Muscle layer of colon (tissue), 2 donors: ENCODE measurements around the gene RGS7.

Source experiments
- H3K27ac ChIP-seq: one replicate; pipeline ENCODE4 v1.7.0; 2013; ENCODE audit warnings: low read depth, mild to moderate bottlenecking, low read length, moderate library complexity
- H3K27me3 ChIP-seq, 2 donors: one replicate each; pipeline ENCODE4 v1.7.0; 2013; ENCODE audit warnings: low read length in 2 of 2, mild to moderate bottlenecking in 2 of 2; ENCODE audit not compliant: insufficient read depth in 2 of 2, control insufficient read depth in 1 of 2
- H3K36me3 ChIP-seq: one replicate; pipeline ENCODE4 v1.7.0; 2013; ENCODE audit warnings: mild to moderate bottlenecking, low read length; ENCODE audit not compliant: insufficient read depth
- H3K4me1 ChIP-seq: one replicate; pipeline ENCODE4 v1.7.0; 2013; ENCODE audit warnings: mild to moderate bottlenecking, low read length; ENCODE audit not compliant: insufficient read depth
- H3K4me3 ChIP-seq, 2 donors: one replicate each; pipeline ENCODE4 v1.7.0; 2013; ENCODE audit warnings: low read length in 2 of 2, low read depth in 1 of 2, mild to moderate bottlenecking in 1 of 2, moderate library complexity in 1 of 2
- H3K9ac ChIP-seq: one replicate; pipeline ENCODE4 v1.7.0; 2013; ENCODE audit warnings: low read length
- H3K9me3 ChIP-seq: one replicate; pipeline ENCODE4 v1.7.0; 2013; ENCODE audit warnings: mild to moderate bottlenecking, low read length
- donor health status: abdominal sarcoma.
- donor health status: Adenocarcinoma of cecum.

Gene RGS7

GRCh38 chr1:240970253-240970652 is 386.8 kb downstream of the RGS7 start:
- H3K4me3 ChIP-seq: no peak overlapping the region
- H3K4me1 ChIP-seq: no peaks in the 10 kb centered on the region
- no peak overlapping the region for H3K27ac ChIP-seq
- no peaks in the 10 kb centered on the region for H3K27me3 ChIP-seq
- H3K36me3 ChIP-seq: no peaks in the 10 kb centered on the region
- H3K9me3 ChIP-seq: no peaks in the 10 kb centered on the region
- no peak overlapping the region for H3K9ac ChIP-seq

GRCh38 chr1:240968864-240969263 is 388.1 kb downstream of the RGS7 start:
- H3K9ac ChIP-seq: no peak overlapping the region
- no peaks in the 10 kb centered on the region for H3K4me1 ChIP-seq
- H3K27me3 ChIP-seq: no peaks in the 10 kb centered on the region
- no peaks in the 10 kb centered on the region for H3K36me3 ChIP-seq
- H3K9me3 ChIP-seq: no peaks in the 10 kb centered on the region
- no peak overlapping the region for H3K27ac ChIP-seq
- no peak overlapping the region for H3K4me3 ChIP-seq

GRCh38 chr1:240967070-240967724 is 389.8 kb downstream of the RGS7 start:
- Histone ChIP-seq H3K4me3 (no peak overlapping the region), H3K9ac (no peak overlapping the region), H3K9me3 (no peaks in the 10 kb centered on the region), H3K4me1 (no peaks in the 10 kb centered on the region), H3K27me3 (no peaks in the 10 kb centered on the region), H3K27ac (no peak overlapping the region), H3K36me3 (no peaks in the 10 kb centered on the region)

- Histone ChIP-seq H3K36me3 (no peaks in the 10 kb centered on the region), H3K9me3 (no peaks in the 10 kb centered on the region), H3K27me3 (no peaks in the 10 kb centered on the region), H3K4me3 (no peak overlapping the region), H3K4me1 (no peaks in the 10 kb centered on the region), H3K9ac (no peak overlapping the region), H3K27ac (no peak overlapping the region)
Observed at GRCh38 chr1:240965581-240966091, 391.4 kb downstream of the RGS7 start.

- Histone ChIP-seq H3K27ac (no peak overlapping the region), H3K9me3 (no peaks in the 10 kb centered on the region), H3K36me3 (no peaks in the 10 kb centered on the region), H3K4me1 (no peaks in the 10 kb centered on the region), H3K9ac (no peak overlapping the region), H3K27me3 (no peaks in the 10 kb centered on the region), H3K4me3 (no peak overlapping the region)
Observed at GRCh38 chr1:240962086-240962485, 394.9 kb downstream of the RGS7 start.

- no peak overlapping the region for H3K27ac ChIP-seq
- H3K4me1 ChIP-seq: no peaks in the 10 kb centered on the region
- no peak overlapping the region for H3K9ac ChIP-seq
- no peaks in the 10 kb centered on the region for H3K9me3 ChIP-seq
- no peaks in the 10 kb centered on the region for H3K27me3 ChIP-seq
- no peaks in the 10 kb centered on the region for H3K36me3 ChIP-seq
- no peak overlapping the region for H3K4me3 ChIP-seq
Observed at GRCh38 chr1:240956424-240956823, 400.6 kb downstream of the RGS7 start.

- Histone ChIP-seq H3K9me3 (no peaks in the 10 kb centered on the region), H3K4me1 (no peaks in the 10 kb centered on the region), H3K9ac (no peak overlapping the region), H3K27me3 (no peaks in the 10 kb centered on the region), H3K36me3 (no peaks in the 10 kb centered on the region), H3K27ac (no peak overlapping the region), H3K4me3 (no peak overlapping the region)
Observed at GRCh38 chr1:240956020-240956419, 401.0 kb downstream of the RGS7 start.

GRCh38 chr1:240947438-240948224 is 409.4 kb downstream of the RGS7 start:
- Histone ChIP-seq H3K4me1 (no peaks in the 10 kb centered on the region), H3K4me3 (no peak overlapping the region), H3K27me3 (no peaks in the 10 kb centered on the region)

GRCh38 chr1:240946926-240947325 is 410.1 kb downstream of the RGS7 start:
- H3K9ac ChIP-seq: no peak overlapping the region
- H3K4me3 ChIP-seq: no peak overlapping the region
- no peaks in the 10 kb centered on the region for H3K27me3 ChIP-seq
- no peaks in the 10 kb centered on the region for H3K36me3 ChIP-seq
- H3K9me3 ChIP-seq: no peaks in the 10 kb centered on the region
- no peak overlapping the region for H3K27ac ChIP-seq
- no peaks in the 10 kb centered on the region for H3K4me1 ChIP-seq

More at GRCh38 chr1:240947438-240948224, 409.4 kb downstream of the RGS7 start:
- Histone ChIP-seq H3K9me3 (no peaks in the 10 kb centered on the region), H3K9ac (no peak overlapping the region), H3K36me3 (no peaks in the 10 kb centered on the region), H3K27ac (no peak overlapping the region)

- H3K9me3 ChIP-seq: no peaks in the 10 kb centered on the region
- no peak overlapping the region for H3K9ac ChIP-seq
- H3K36me3 ChIP-seq: no peaks in the 10 kb centered on the region
- no peaks in the 10 kb centered on the region for H3K4me1 ChIP-seq
- no peaks in the 10 kb centered on the region for H3K27me3 ChIP-seq
- no peak overlapping the region for H3K27ac ChIP-seq
- no peak overlapping the region for H3K4me3 ChIP-seq
Observed at GRCh38 chr1:240942901-240943300, 414.1 kb downstream of the RGS7 start.

- Histone ChIP-seq H3K4me1 (no peaks in the 10 kb centered on the region), H3K4me3 (no peak overlapping the region), H3K27ac (no peak overlapping the region), H3K36me3 (no peaks in the 10 kb centered on the region), H3K27me3 (no peaks in the 10 kb centered on the region), H3K9ac (no peak overlapping the region), H3K9me3 (no peaks in the 10 kb centered on the region)
Observed at GRCh38 chr1:240941701-240942370, 415.2 kb downstream of the RGS7 start.
